Duodenal mucosa (tissue), 2 donors: ENCODE results near the gene S1PR1.
A peak's percentile ranks its signal among the peaks of the same experiment; 100 is the strongest.
"Not testable (repeated sequence)": the region's sequence is repeated elsewhere in the genome, so short reads cannot be mapped to it uniquely, and the experiment has no call there.

Experiments
- H3K27ac ChIP-seq: one replicate; pipeline ENCODE4 v1.7.0; 2013; ENCODE audit warnings: low read depth, low read length
- H3K27me3 ChIP-seq, 2 donors: one replicate each; pipeline ENCODE4 v1.7.0; 2013; ENCODE audit warnings: low read length in 2 of 2, control low read depth in 1 of 2; ENCODE audit not compliant: insufficient read depth in 2 of 2, control insufficient read depth in 1 of 2
- H3K36me3 ChIP-seq, 2 donors: one replicate each; pipeline ENCODE4 v1.7.0; 2013; ENCODE audit warnings: low read length in 2 of 2, control low read depth in 1 of 2; ENCODE audit not compliant: insufficient read depth in 2 of 2, control insufficient read depth in 1 of 2
- H3K4me1 ChIP-seq, 2 donors: one replicate each; pipeline ENCODE4 v1.7.0; 2013; ENCODE audit warnings: low read length in 2 of 2, control low read depth in 1 of 2; ENCODE audit not compliant: insufficient read depth in 2 of 2, control insufficient read depth in 1 of 2
- H3K4me3 ChIP-seq, 2 donors: one replicate each; pipeline ENCODE4 v1.7.0; 2013; ENCODE audit warnings: low read length in 2 of 2, low read depth in 1 of 2
- H3K9ac ChIP-seq, 2 donors: one replicate each; pipeline ENCODE4 v1.7.0; 2013; ENCODE audit warnings: low read length in 2 of 2, low read depth in 1 of 2
- H3K9me3 ChIP-seq, 2 donors: one replicate each; pipeline ENCODE4 v1.7.0; 2013; ENCODE audit warnings: low read length in 2 of 2, control low read depth in 1 of 2; ENCODE audit not compliant: control insufficient read depth in 1 of 2

Gene S1PR1

GRCh38 chr1:101218968-101219367 is 17.9 kb upstream of the S1PR1 start:
- not testable (repeated sequence) for H3K4me3 ChIP-seq

GRCh38 chr1:101219924-101220870 is 16.6 kb upstream of the S1PR1 start:
- Histone ChIP-seq H3K27me3 (no peaks in the 10 kb centered on the region), H3K9ac (no peak overlapping the region), H3K27ac (no peak overlapping the region), H3K36me3 (no peaks in the 10 kb centered on the region), H3K4me3 (no peak overlapping the region), H3K9me3 (no peaks in the 10 kb centered on the region), H3K4me1 (no peaks in the 10 kb centered on the region)

More at GRCh38 chr1:101218968-101219367, 17.9 kb upstream of the S1PR1 start:
- H3K27ac ChIP-seq, H3K9me3 ChIP-seq, H3K36me3 ChIP-seq, H3K4me1 ChIP-seq, H3K27me3 ChIP-seq, H3K9ac ChIP-seq: not testable (repeated sequence)

- no peak overlapping the region for H3K4me3 ChIP-seq
- H3K9ac ChIP-seq: no peak overlapping the region
- H3K36me3 ChIP-seq: no peaks in the 10 kb centered on the region
- H3K9me3 ChIP-seq: no peaks in the 10 kb centered on the region
- no peaks in the 10 kb centered on the region for H3K27me3 ChIP-seq
- H3K4me1 ChIP-seq: no peaks in the 10 kb centered on the region
- no peak overlapping the region for H3K27ac ChIP-seq
These were observed 15.9 kb upstream of the S1PR1 start for GRCh38 chr1:101220906-101221305.

DNA sequence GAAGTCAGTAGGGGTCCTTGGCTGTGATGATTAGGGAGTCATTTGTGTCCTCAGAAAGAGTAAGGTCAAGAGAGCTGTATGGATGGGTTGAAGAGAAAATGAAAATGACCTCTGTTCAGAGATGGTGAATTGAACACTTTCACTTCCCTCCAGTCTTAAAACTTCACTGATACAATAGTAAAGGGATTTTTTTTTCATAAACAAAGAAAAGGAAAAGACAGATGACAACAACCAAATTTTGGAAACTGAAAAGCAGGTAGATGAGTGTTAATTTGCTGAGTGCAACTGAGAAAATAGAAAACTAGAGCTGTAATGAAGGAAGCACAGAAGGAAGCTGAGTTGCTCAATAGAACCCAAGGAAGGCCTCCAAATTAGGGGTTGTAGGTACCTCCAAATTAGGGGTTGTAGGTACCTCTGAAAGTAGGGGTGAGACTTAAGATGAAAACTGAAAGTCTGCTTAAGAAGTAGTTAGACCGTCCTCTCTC is 14.8 kb upstream of the S1PR1 start:
- no peak overlapping the region for H3K27ac ChIP-seq
- no peaks in the 10 kb centered on the region for H3K9me3 ChIP-seq
- no peaks in the 10 kb centered on the region for H3K27me3 ChIP-seq
- H3K36me3 ChIP-seq: no peaks in the 10 kb centered on the region
- no peak overlapping the region for H3K9ac ChIP-seq
- H3K4me3 ChIP-seq: no peak overlapping the region
- H3K4me1 ChIP-seq: no peaks in the 10 kb centered on the region

- no peak overlapping the region for H3K4me3 ChIP-seq
- no peak overlapping the region for H3K27ac ChIP-seq
- H3K9ac ChIP-seq: no peak overlapping the region
- no peaks in the 10 kb centered on the region for H3K4me1 ChIP-seq
- no peaks in the 10 kb centered on the region for H3K9me3 ChIP-seq
- no peaks in the 10 kb centered on the region for H3K27me3 ChIP-seq
- no peaks in the 10 kb centered on the region for H3K36me3 ChIP-seq
These were observed 9.0 kb upstream of the S1PR1 start for GRCh38 chr1:101227837-101228236.

GRCh38 chr1:101228424-101229134 is 8.2 kb upstream of the S1PR1 start:
- no peak overlapping the region for H3K4me3 ChIP-seq
- H3K36me3 ChIP-seq: no peaks in the 10 kb centered on the region
- H3K27ac ChIP-seq: no peak overlapping the region
- H3K4me1 ChIP-seq: no peaks in the 10 kb centered on the region
- no peaks in the 10 kb centered on the region for H3K9me3 ChIP-seq
- H3K9ac ChIP-seq: no peak overlapping the region
- H3K27me3 ChIP-seq: no peaks in the 10 kb centered on the region

- H3K9ac ChIP-seq, H3K36me3 ChIP-seq, H3K4me3 ChIP-seq, H3K9me3 ChIP-seq, H3K27ac ChIP-seq: not testable (repeated sequence)
- H3K4me1 ChIP-seq: peaks cover 1 to 15% of the 10 kb centered on the region in 2 donors
- peaks cover 14 to 26% of the 10 kb centered on the region in 2 donors for H3K27me3 ChIP-seq
These were observed 4.6 kb upstream of the S1PR1 start for GRCh38 chr1:101232182-101232581.

- Histone ChIP-seq H3K4me1 (peaks cover 6 to 19% of the 10 kb centered on the region in 2 donors), H3K27me3 (peaks cover 14 to 37% of the 10 kb centered on the region in 2 donors), H3K27ac (no peak overlapping the region), H3K4me3 (no peak overlapping the region), H3K9me3 (no peaks in the 10 kb centered on the region), H3K9ac (no peak overlapping the region), H3K36me3 (no peaks in the 10 kb centered on the region)
These were observed 3.3 kb upstream of the S1PR1 start for GRCh38 chr1:101233495-101233894.

DNA sequence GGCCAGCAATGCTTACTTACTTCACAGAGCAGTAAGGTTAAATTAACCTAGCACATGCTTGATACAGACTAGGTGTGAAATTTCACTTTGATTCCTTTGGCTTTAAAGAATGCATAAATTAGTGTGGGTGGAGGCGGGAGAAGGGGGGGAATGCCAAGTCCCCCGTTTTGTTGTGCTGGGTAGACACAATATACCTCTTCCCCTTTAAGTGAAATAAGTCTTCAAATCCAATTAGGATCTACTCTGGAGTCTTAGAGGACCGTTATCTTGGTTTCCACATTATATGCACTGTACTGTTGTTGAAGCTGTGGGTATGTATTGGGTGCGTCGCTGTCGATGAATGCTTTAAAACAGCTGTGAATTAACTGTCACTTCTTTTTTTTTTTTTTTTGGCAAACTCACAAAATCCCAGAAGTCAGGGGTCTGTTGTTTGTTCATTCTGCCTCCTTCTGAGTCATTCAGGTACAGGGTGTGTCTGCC is 1.6 kb upstream of the S1PR1 start:
- Histone ChIP-seq H3K27me3 (peaks cover 14 to 37% of the 10 kb centered on the region in 2 donors), H3K9me3 (no peaks in the 10 kb centered on the region), H3K36me3 (no peaks in the 10 kb centered on the region), H3K27ac (no peak overlapping the region), H3K4me1 (peaks cover 6 to 21% of the 10 kb centered on the region in 2 donors), H3K9ac (no peak overlapping the region), H3K4me3 (peak overlapping the region; percentile 74 to 76)
